A549 (cell line): Measurements from ENCODE around the gene MRGPRD. TPM values are rescaled to one million over a fixed set of nuclear protein-coding genes. Genes with fewer than 3 reads are reported as not detected.

Experiments
- ATAC-seq, 2 experiments: fragments of 200-7000 bp in 1 of 2; fragments of >200 bp in 1 of 2; cut with Nextera tagmentation in 1 of 2; cut with Tn5 transposase in 1 of 2; 3 replicates each; pipeline versions ENCODE4 v1.8.0 to v1.9.1; 2018 to 2020; ENCODE audit warnings: mild to moderate bottlenecking in 1 of 2, moderate library complexity in 1 of 2
- CTCF ChIA-PET: fragments of 300-600 bp; sonication (Branson Sonifier 250); formaldehyde crosslinking; extraction: SDS; loops from one replicate; lab custom pipeline; 2021; ENCODE audit warnings: antibody characterized with exemption, inconsistent platforms; lab: Yijun Ruan, JAX
- POLR2A ChIA-PET: fragments of 350-600 bp; formaldehyde crosslinking; extraction: SDS; loops from one replicate; lab custom pipeline; 2021; ENCODE audit warnings: antibody characterized with exemption, inconsistent platforms; lab: Yijun Ruan, JAX
- DNase-seq, 2 experiments: peaks; one replicate each; pipeline versions ENCODE4 v3.0.0 to v3.0.0-alpha.2; 2011 to 2016; ENCODE audit warnings: low read depth in 1 of 2, low spot score in 1 of 2
- FAIRE-seq: peaks from 2 replicates; lab custom pipeline; 2011; peaks lifted over from hg19 to GRCh38; lab: Jason Lieb, UNC
- H3K27ac ChIP-seq, 2 experiments: fragments of >200 bp; sonication (Bioruptor Twin); formaldehyde crosslinking; 3 replicates each; pipeline ENCODE4 v1.5.1; 2016 to 2017
- H3K4me1 ChIP-seq: fragments of >200 bp; sonication (Bioruptor Twin); formaldehyde crosslinking; 3 replicates; pipeline ENCODE4 v1.6.1; 2016
- H3K4me2 ChIP-seq: fragments of >200 bp; sonication (Bioruptor Twin); formaldehyde crosslinking; 3 replicates; pipeline ENCODE4 v1.6.1; 2016
- H3K4me3 ChIP-seq: fragments of >200 bp; sonication (Bioruptor Twin); formaldehyde crosslinking; 3 replicates; pipeline ENCODE4 v1.5.1; 2016
- H3K9me3 ChIP-seq: fragments of >200 bp; sonication (Bioruptor Twin); formaldehyde crosslinking; 3 replicates; pipeline ENCODE4 v1.6.1; 2016
- BHLHE40 ChIP-seq: IDR thresholded peaks from 2 replicates; pipeline ENCODE4 v1.6.1; 2012; ENCODE audit warnings: low read depth, low read length, inconsistent platforms
- CBX2 ChIP-seq: fragments of 200-600 bp; sonication (generic); IDR thresholded peaks from 2 replicates; pipeline ENCODE4 v1.6.1; 2016; ENCODE audit warnings: low read depth, mild to moderate bottlenecking, borderline replicate concordance
- CHD2 ChIP-seq: fragments of 150-350 bp; IDR thresholded peaks from 2 replicates; pipeline ENCODE4 v1.6.1; 2014; ENCODE audit warnings: low read length; ENCODE audit not compliant: partially characterized antibody
- CTCF ChIP-seq: fragments of >200 bp; sonication (Bioruptor Twin); formaldehyde crosslinking; IDR thresholded peaks from 3 replicates; pipeline ENCODE4 v1.5.1; 2016
- EHF ChIP-seq: fragments of 250-450 bp; sonication (Bioruptor Pico); IDR thresholded peaks from 2 replicates; pipeline ENCODE4 v1.5.0; 2020; ENCODE audit warnings: mild to moderate bottlenecking
- EP300 ChIP-seq, 2 experiments: fragments of >200 bp; sonication (Bioruptor Twin); formaldehyde crosslinking; IDR thresholded peaks; 2 replicates in 1 of 2; 3 replicates in 1 of 2; pipeline ENCODE4 v1.6.1; 2016 to 2017
- ESRRA ChIP-seq: fragments of 150-350 bp; IDR thresholded peaks from 2 replicates; pipeline ENCODE4 v1.6.1; 2014; ENCODE audit warnings: mild to moderate bottlenecking, low read length, borderline replicate concordance
- FOSB ChIP-seq: fragments of 250-450 bp; sonication (Bioruptor Pico); IDR thresholded peaks from 2 replicates; pipeline ENCODE4 v1.5.0; 2020; ENCODE audit warnings: mild to moderate bottlenecking, moderate library complexity
- HDAC2 ChIP-seq: fragments of 200-600 bp; sonication (generic); IDR thresholded peaks from 2 replicates; pipeline ENCODE4 v1.6.1; 2016
- HEYL ChIP-seq: fragments of 250-450 bp; sonication (Bioruptor Pico); IDR thresholded peaks from 2 replicates; pipeline ENCODE4 v1.8.0; 2021; ENCODE audit warnings: mild to moderate bottlenecking, moderate library complexity
- HMGXB4 ChIP-seq: fragments of 250-450 bp; sonication (Bioruptor Pico); IDR thresholded peaks from 2 replicates; pipeline ENCODE4 v1.5.0; 2021; ENCODE audit warnings: mild to moderate bottlenecking, moderate library complexity, borderline replicate concordance
- HOXA7 ChIP-seq: fragments of 250-450 bp; sonication (Bioruptor Pico); IDR thresholded peaks from 2 replicates; pipeline ENCODE4 v1.5.0; 2020; ENCODE audit warnings: mild to moderate bottlenecking, moderate library complexity
- HOXB13 ChIP-seq: fragments of 250-450 bp; sonication (Bioruptor Pico); IDR thresholded peaks from 2 replicates; pipeline ENCODE4 v1.5.0; 2020; ENCODE audit warnings: low read depth, mild to moderate bottlenecking, moderate library complexity
- JUN ChIP-seq, 2 experiments: fragments of >200 bp; sonication (Bioruptor Twin); formaldehyde crosslinking; IDR thresholded peaks; 2 replicates in 1 of 2; 3 replicates in 1 of 2; pipeline ENCODE4 v1.6.1; 2016 to 2017
- KDM1A ChIP-seq: fragments of 200-600 bp; sonication (generic); IDR thresholded peaks from 2 replicates; pipeline ENCODE4 v1.6.1; 2016; ENCODE audit warnings: low read depth, mild to moderate bottlenecking
- MAFK ChIP-seq: fragments of 450-650 bp; IDR thresholded peaks from 2 replicates; pipeline ENCODE4 v1.6.1; 2014; ENCODE audit not compliant: partially characterized antibody
- NFE2L2 ChIP-seq: fragments of 150-350 bp; conservative IDR thresholded peaks from 2 replicates; pipeline ENCODE4 v1.6.1; 2014; ENCODE audit warnings: low read length
- NPAS2 ChIP-seq: fragments of 250-450 bp; sonication (Bioruptor Pico); IDR thresholded peaks from 2 replicates; pipeline ENCODE4 v1.8.0; 2022; ENCODE audit warnings: mild to moderate bottlenecking, moderate library complexity, borderline replicate concordance
- NR3C1 ChIP-seq: fragments of >200 bp; sonication (Bioruptor Twin); formaldehyde crosslinking; IDR thresholded peaks from 3 replicates; pipeline ENCODE4 v1.6.1; 2017
- PHF8 ChIP-seq: fragments of 200-600 bp; sonication (generic); IDR thresholded peaks from 2 replicates; pipeline ENCODE4 v1.6.1; 2016; ENCODE audit warnings: low read depth, mild to moderate bottlenecking, antibody characterized with exemption, moderate library complexity, borderline replicate concordance
- POLR2AphosphoS2 ChIP-seq: conservative IDR thresholded peaks from 2 replicates; pipeline ENCODE4 v1.6.1; 2012; ENCODE audit warnings: low read length, improper control_type of control experiment, inconsistent platforms
- TFCP2L1 ChIP-seq: fragments of 250-450 bp; sonication (Bioruptor Pico); IDR thresholded peaks from 2 replicates; pipeline ENCODE4 v1.5.0; 2021; ENCODE audit warnings: mild to moderate bottlenecking
- TP53 ChIP-seq: fragments of 250-450 bp; sonication (Bioruptor Pico); IDR thresholded peaks from 2 replicates; pipeline ENCODE4 v1.5.0; 2021; ENCODE audit warnings: mild to moderate bottlenecking, moderate library complexity
- ZC3H11A ChIP-seq: fragments of 450-650 bp; IDR thresholded peaks from 2 replicates; pipeline ENCODE4 v1.6.1; 2014; ENCODE audit warnings: antibody characterized with exemption, mild to moderate bottlenecking
- ZNF302 ChIP-seq: fragments of 250-450 bp; sonication (Bioruptor Pico); IDR thresholded peaks from 2 replicates; pipeline ENCODE4 v1.9.0; 2021; ENCODE audit warnings: inconsistent platforms, mild to moderate bottlenecking, moderate library complexity
- WGBS: methylation state at CpG from one replicate; pipeline ENCODE4 v1.1.6; 2017; ENCODE audit errors: missing lambda C conversion rate; 5-methylcytosine and 5-hydroxymethylcytosine counted together
- polyA plus RNA-seq, 4 experiments: library from polyadenylated mRNA; depleted of rRNA in 3 of 4; stranded (reverse); fragments of >200 nt; fragmentation: RNase III in 1 of 4; extraction: RNeasy Plus Mini Kit Qiagen cat#74134 plus additional on column Dnase treatment in 1 of 4; gene quantifications; 2 replicates in 3 of 4; 3 replicates in 1 of 4; pipeline ENCODE4 v1.2.3, GENCODE V29; 2011 to 2017
- TF ChIP-seq, protein P1 (sequence below): IDR thresholded peaks from 2 replicates; pipeline ENCODE4 v1.6.1; 2012
- TF ChIP-seq, protein P2 (sequence below): fragments of >200 bp; sonication (Bioruptor Twin); formaldehyde crosslinking; IDR thresholded peaks from 3 replicates; pipeline ENCODE4 v1.6.1; 2016
- TF ChIP-seq, protein P3 (sequence below): fragments of 250-450 bp; sonication (Bioruptor Pico); IDR thresholded peaks from 2 replicates; pipeline ENCODE4 v1.5.0; 2020; ENCODE audit warnings: low read depth, mild to moderate bottlenecking, moderate library complexity

MRGPRD gene
- polyA plus RNA-seq, 2 of the 4 experiments (the other 2 are of a cell fraction): not detected

- FAIRE-seq (no peak), ATAC-seq (no peak), DNase-seq (no peak)
- ChIA-PET POLR2A (no interaction called here), CTCF (interaction anchor here (2.2 kb wide), 1 partner anchor 11 kb away, joined by 6 read pairs; no protein-coding TSS in a partner anchor)
- TF ChIP-seq CBX2: no peak
- TF ChIP-seq, protein P1, sequence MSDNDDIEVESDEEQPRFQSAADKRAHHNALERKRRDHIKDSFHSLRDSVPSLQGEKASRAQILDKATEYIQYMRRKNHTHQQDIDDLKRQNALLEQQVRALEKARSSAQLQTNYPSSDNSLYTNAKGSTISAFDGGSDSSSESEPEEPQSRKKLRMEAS: no peak
- TF ChIP-seq POLR2AphosphoS2: no peak
- no peak for TF ChIP-seq JUN (IDR thresholded peaks at IDR 0.05)
- TF ChIP-seq HEYL: no peak
- TF ChIP-seq FOSB (CRISPR knock-in tag): no peak
- TF ChIP-seq PHF8: no peak
- Histone ChIP-seq H3K4me2 (no peak overlapping the region), H3K4me3 (no peak overlapping the region), H3K9me3 (no peaks in the 10 kb centered on the region), H3K27ac (no peak overlapping the region), H3K4me1 (peaks cover 10% of the 10 kb centered on the region)
- 81% methylated on average over 8 of the region's 8 CpGs for WGBS
Observed at GRCh38 chr11:68999093-68999747, 18.4 kb upstream of the MRGPRD start.

GRCh38 chr11:68998390-68998911 is 17.7 kb upstream of the MRGPRD start:
- H3K4me1 ChIP-seq: peaks cover 10% of the 10 kb centered on the region
- DNase-seq (no peak), ATAC-seq (no peak), FAIRE-seq (no peak)
- H3K4me2 ChIP-seq: no peak overlapping the region
- no peak overlapping the region for H3K27ac ChIP-seq
- TF ChIP-seq TFCP2L1 (no peak), NPAS2 (CRISPR knock-in tag) (no peak), TP53 (no peak), NR3C1 (no peak), HOXA7 (CRISPR knock-in tag) (no peak), HMGXB4 (CRISPR knock-in tag) (no peak), ZC3H11A (no peak), HDAC2 (no peak), NFE2L2 (no peak), EP300 (IDR thresholded peaks at IDR 0.05) (no peak), EHF (CRISPR knock-in tag) (no peak), ESRRA (no peak)
- TF ChIP-seq, protein P2, sequence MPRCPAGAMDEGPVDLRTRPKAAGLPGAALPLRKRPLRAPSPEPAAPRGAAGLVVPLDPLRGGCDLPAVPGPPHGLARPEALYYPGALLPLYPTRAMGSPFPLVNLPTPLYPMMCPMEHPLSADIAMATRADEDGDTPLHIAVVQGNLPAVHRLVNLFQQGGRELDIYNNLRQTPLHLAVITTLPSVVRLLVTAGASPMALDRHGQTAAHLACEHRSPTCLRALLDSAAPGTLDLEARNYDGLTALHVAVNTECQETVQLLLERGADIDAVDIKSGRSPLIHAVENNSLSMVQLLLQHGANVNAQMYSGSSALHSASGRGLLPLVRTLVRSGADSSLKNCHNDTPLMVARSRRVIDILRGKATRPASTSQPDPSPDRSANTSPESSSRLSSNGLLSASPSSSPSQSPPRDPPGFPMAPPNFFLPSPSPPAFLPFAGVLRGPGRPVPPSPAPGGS: no peak
- CTCF ChIA-PET: interaction anchor here (0.7 to 1.1 kb wide), 3 partner anchors 14 to 55 kb away, joined by 3 read pairs; no protein-coding TSS in a partner anchor
- POLR2A ChIA-PET: no interaction called here
- H3K9me3 ChIP-seq: no peaks in the 10 kb centered on the region
- 63% methylated on average over 13 of the region's 13 CpGs for WGBS
- H3K4me3 ChIP-seq: no peak overlapping the region

DNA sequence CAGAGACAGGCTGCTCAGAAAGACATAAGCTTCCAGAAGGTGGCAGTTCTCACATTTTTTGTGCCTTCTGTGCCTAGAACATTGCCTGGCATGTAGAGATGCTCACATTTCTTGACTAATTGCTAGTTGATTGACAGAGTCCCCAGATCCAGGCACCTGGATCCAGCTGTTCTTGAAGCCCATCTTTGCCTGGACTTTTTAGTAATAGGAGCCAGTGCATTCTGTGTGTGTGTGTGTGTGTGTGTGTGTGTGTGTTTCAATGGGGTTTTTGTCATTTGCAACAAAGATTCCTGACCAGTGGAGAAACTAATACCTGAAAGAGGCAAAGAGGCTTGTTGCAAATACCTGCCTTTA is 17.2 kb upstream of the MRGPRD start:
- no peak for ATAC-seq
- no peak overlapping the region for H3K4me2 ChIP-seq
- DNase-seq: no peak
- ChIA-PET CTCF (interaction anchor here (0.7 to 1.1 kb wide), 3 partner anchors 14 to 55 kb away, joined by 3 read pairs; no protein-coding TSS in a partner anchor), POLR2A (no interaction called here)
- H3K4me1 ChIP-seq: peaks cover 10% of the 10 kb centered on the region
- FAIRE-seq: no peak
- H3K9me3 ChIP-seq: no peaks in the 10 kb centered on the region
- H3K4me3 ChIP-seq: no peak overlapping the region
- H3K27ac ChIP-seq: no peak overlapping the region
- TF ChIP-seq, protein P3, sequence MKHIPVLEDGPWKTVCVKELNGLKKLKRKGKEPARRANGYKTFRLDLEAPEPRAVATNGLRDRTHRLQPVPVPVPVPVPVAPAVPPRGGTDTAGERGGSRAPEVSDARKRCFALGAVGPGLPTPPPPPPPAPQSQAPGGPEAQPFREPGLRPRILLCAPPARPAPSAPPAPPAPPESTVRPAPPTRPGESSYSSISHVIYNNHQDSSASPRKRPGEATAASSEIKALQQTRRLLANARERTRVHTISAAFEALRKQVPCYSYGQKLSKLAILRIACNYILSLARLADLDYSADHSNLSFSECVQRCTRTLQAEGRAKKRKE (CRISPR knock-in tag): no peak
- TF ChIP-seq CHD2: no peak
- no peak for TF ChIP-seq CTCF
- TF ChIP-seq HMGXB4 (CRISPR knock-in tag): no peak
- no peak for TF ChIP-seq MAFK
- TF ChIP-seq KDM1A: no peak
- TF ChIP-seq BHLHE40: no peak
- no peak for TF ChIP-seq FOSB (CRISPR knock-in tag)
- TF ChIP-seq NPAS2 (CRISPR knock-in tag): no peak
- TF ChIP-seq HOXB13 (CRISPR knock-in tag): no peak
- TF ChIP-seq ZNF302 (CRISPR knock-in tag): no peak
